Progenitor cell of endocrine pancreas (in vitro differentiated cells): Measurements from ENCODE around the gene PRKAB2. TPM values are rescaled to one million over a fixed set of nuclear protein-coding genes. Genes with fewer than 3 reads are reported as not detected.
"Not testable (repeated sequence)": the region's sequence is repeated elsewhere in the genome, so short reads cannot be mapped to it uniquely, and the experiment has no call there.

Experiments
- DNase-seq: peaks from one replicate; pipeline ENCODE4 v3.0.0; 2021; ENCODE audit warnings: low spot score; ENCODE audit not compliant: unreplicated experiment
- H3K27ac Mint-ChIP-seq: 2 replicates; pipeline ENCODE4 v1.8.0; 2021; ENCODE audit warnings: mild to moderate bottlenecking, moderate library complexity, mixed read lengths
- H3K27me3 Mint-ChIP-seq: 2 replicates; pipeline ENCODE4 v1.8.0; 2021; ENCODE audit warnings: mixed read lengths
- H3K36me3 Mint-ChIP-seq: 2 replicates; pipeline ENCODE4 v1.8.0; 2022; ENCODE audit warnings: mixed read lengths; ENCODE audit not compliant: insufficient read depth
- H3K4me1 Mint-ChIP-seq: 2 replicates; pipeline ENCODE4 v1.8.0; 2021; ENCODE audit warnings: low read depth, mixed read lengths
- H3K4me3 Mint-ChIP-seq: 2 replicates; pipeline ENCODE4 v1.8.0; 2021; ENCODE audit warnings: low read depth, mild to moderate bottlenecking, moderate library complexity, mixed read lengths
- H3K9me3 Mint-ChIP-seq: 2 replicates; pipeline ENCODE4 v1.8.0; 2021; ENCODE audit warnings: low read depth, mixed read lengths
- total RNA-seq: library from RNA; stranded (reverse); gene quantifications from 2 replicates; pipeline ENCODE4 v1.2.1, GENCODE V29; 2021
- TF ChIP-seq, protein P1 (sequence below): fragments of 200-600 bp; sonication (generic); IDR thresholded peaks from one replicate; pipeline ENCODE4 v1.5.0; 2021; ENCODE audit warnings: antibody characterized with exemption, mild to moderate bottlenecking; ENCODE audit not compliant: unreplicated experiment

Gene PRKAB2
- total RNA-seq, 1 donor from 2014 or later: 24.4 TPM

DNA sequence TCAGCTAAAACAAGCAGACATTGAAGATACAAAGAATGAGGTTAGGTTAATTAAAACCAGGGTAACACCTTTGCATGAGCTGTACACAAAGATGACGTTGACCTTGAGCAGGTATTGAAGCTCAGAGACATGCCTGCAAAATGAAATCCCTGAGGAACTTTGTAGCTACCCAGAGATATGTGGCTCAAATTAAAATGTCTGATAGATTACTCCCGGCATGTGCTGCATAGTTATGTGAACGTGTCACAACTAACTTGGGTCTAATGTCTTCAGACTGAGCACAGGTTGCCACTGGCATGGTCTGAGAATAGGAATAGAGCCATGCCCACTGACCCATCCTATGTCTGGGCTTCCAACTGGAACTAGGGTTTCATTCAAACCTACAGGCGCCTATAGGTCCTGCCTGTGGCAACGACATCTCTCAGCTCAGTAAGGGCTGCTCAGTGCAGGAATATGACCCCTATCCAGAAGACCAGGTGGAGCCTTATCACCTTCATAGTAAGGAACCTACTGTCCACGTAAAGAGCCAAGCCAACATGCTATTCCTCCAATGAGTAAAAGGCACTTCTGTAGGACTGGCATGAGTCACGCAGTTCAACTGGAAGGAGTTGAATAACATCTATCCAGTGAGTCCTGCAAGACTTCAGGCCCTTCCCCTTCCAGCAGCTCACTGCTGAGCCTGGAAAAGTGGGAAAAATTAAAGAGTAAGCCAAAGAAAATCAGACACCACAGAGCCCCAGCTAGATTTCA is 60.7 kb downstream of the PRKAB2 start:
- H3K27me3 Mint-ChIP-seq: peaks cover 8% of the 10 kb centered on the region
- no peak overlapping the region for H3K4me3 Mint-ChIP-seq
- no peaks in the 10 kb centered on the region for H3K36me3 Mint-ChIP-seq
- peaks cover 7% of the 10 kb centered on the region for H3K4me1 Mint-ChIP-seq
- TF ChIP-seq, protein P1, sequence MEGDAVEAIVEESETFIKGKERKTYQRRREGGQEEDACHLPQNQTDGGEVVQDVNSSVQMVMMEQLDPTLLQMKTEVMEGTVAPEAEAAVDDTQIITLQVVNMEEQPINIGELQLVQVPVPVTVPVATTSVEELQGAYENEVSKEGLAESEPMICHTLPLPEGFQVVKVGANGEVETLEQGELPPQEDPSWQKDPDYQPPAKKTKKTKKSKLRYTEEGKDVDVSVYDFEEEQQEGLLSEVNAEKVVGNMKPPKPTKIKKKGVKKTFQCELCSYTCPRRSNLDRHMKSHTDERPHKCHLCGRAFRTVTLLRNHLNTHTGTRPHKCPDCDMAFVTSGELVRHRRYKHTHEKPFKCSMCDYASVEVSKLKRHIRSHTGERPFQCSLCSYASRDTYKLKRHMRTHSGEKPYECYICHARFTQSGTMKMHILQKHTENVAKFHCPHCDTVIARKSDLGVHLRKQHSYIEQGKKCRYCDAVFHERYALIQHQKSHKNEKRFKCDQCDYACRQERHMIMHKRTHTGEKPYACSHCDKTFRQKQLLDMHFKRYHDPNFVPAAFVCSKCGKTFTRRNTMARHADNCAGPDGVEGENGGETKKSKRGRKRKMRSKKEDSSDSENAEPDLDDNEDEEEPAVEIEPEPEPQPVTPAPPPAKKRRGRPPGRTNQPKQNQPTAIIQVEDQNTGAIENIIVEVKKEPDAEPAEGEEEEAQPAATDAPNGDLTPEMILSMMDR: no peak
- no peak overlapping the region for H3K27ac Mint-ChIP-seq
- no peak for DNase-seq
- H3K9me3 Mint-ChIP-seq: no peaks in the 10 kb centered on the region

DNA sequence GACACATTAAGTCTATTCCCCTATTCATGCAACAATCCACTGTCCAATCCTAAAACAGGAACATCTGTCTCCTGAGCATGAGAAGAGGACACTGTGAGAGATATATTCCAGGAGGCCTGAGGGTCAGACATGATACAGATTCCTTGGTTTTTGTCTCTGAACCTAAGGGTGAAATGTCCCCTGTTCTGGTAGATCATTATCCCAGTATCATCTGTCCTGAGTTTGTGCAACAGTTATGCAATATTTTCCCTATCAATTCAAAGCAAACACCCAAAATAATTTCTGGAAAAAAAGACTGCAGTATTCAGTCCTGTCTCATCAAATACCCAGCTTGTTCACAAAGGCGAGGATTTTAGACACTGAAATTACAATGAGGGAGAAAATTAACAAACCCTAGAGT is 61.4 kb downstream of the PRKAB2 start:
- no peaks in the 10 kb centered on the region for H3K9me3 Mint-ChIP-seq
- TF ChIP-seq, protein P1: no peak
- no peaks in the 10 kb centered on the region for H3K36me3 Mint-ChIP-seq
- peaks cover 10% of the 10 kb centered on the region for H3K27me3 Mint-ChIP-seq
- H3K4me3 Mint-ChIP-seq: no peak overlapping the region
- DNase-seq: no peak
- H3K27ac Mint-ChIP-seq: no peak overlapping the region
- peaks cover 13% of the 10 kb centered on the region for H3K4me1 Mint-ChIP-seq

DNA sequence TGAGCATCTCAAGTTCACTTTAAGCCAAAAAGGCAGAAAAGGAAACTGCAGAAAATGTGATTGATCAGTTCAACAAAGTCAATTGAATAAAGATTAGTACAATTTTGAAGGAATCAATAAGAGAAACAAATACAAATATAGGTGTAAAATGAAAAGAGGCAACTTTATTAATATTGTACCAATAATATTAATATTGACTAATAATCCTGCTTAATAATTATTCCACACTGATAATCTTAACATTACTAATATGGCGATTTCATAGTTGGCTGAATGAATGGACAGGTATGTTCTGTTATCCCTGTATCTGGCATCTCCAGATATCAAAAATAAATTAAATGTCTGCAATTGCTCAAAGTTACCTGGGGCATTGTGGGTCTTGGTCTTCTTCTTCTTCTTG is 61.8 kb downstream of the PRKAB2 start:
- Mint-ChIP-seq H3K4me3 (no peak overlapping the region), H3K36me3 (no peaks in the 10 kb centered on the region), H3K4me1 (peaks cover 13% of the 10 kb centered on the region), H3K27me3 (peaks cover 11% of the 10 kb centered on the region), H3K27ac (no peak overlapping the region), H3K9me3 (no peaks in the 10 kb centered on the region)
- TF ChIP-seq, protein P1: no peak
- no peak for DNase-seq

DNA sequence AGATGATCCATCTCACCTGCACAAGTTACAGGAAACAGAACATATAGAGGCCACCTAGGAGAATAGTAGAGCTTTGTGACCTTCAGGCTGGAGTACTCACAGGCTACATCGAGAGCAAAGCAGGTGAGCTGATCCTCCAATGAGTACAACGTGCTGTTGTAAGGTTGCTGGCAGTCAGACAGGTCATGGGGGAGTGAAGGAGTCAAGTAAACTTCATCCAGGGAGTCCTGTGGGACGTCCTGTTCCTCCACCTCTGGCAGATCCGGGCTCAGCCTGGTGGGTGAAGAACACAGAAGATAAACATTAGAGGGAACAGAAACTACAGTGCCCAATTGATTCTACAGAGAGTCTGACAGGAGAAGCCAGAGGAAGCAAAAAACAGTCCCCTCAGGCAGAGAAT is 62.5 kb downstream of the PRKAB2 start:
- Mint-ChIP-seq H3K36me3 (no peaks in the 10 kb centered on the region), H3K4me1 (peaks cover 13% of the 10 kb centered on the region), H3K27me3 (peaks cover 11% of the 10 kb centered on the region), H3K4me3 (no peak overlapping the region), H3K9me3 (no peaks in the 10 kb centered on the region), H3K27ac (no peak overlapping the region)
- no peak for DNase-seq
- TF ChIP-seq, protein P1: no peak

DNA sequence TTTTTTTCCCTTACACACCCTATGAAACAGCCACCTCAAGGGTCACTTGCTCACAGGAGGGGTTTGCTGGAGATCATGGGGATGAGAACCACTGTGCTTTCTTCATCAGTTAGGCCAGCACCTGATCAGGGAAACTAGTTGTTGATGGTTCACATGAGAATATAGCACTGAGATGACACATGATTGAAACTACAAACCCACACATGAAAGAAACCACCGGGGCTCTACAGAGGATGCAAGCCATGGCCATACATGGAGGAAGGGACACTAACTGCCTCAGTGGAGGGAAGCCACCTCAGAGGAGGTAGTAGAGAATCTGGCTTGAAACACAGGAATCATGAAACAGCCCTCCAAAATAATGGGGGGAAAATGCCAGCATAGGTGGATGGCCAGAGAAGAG is 63.2 kb downstream of the PRKAB2 start:
- TF ChIP-seq, protein P1: no peak
- Mint-ChIP-seq H3K27ac (no peak overlapping the region), H3K27me3 (peaks cover 11% of the 10 kb centered on the region), H3K9me3 (no peaks in the 10 kb centered on the region), H3K36me3 (no peaks in the 10 kb centered on the region), H3K4me1 (peaks cover 13% of the 10 kb centered on the region), H3K4me3 (no peak overlapping the region)
- DNase-seq: no peak

DNA sequence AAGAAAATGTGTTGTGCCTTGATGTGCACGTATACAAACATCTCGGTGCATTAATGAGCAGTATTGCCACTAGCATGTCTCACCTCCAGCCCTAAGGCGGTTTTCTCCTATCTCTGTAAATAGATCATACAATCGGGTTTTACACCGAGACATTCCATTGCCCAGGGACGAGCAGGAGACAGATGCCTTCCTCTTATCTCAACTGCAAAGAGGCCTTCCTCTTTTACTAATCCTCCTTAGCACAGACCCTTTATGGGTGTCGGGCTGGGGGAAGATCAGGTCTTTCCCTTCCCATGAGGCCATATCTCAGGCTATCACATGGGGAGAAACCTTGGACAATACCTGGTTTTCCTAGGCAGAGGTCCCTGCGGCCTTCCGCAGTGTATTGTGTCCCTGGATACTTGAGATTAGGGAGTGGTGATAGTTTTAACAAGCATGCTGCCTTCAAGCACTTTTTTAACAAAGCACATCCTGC is 65.8 kb downstream of the PRKAB2 start:
- Mint-ChIP-seq H3K4me1 (peaks cover 17% of the 10 kb centered on the region), H3K27me3 (peaks cover 11% of the 10 kb centered on the region)
- not testable (repeated sequence) for H3K9me3 Mint-ChIP-seq

More for the DNA sequence above, 65.8 kb downstream of the PRKAB2 start:
- H3K27ac Mint-ChIP-seq, H3K36me3 Mint-ChIP-seq, H3K4me3 Mint-ChIP-seq, DNase-seq: not testable (repeated sequence)
